Kidney (tissue), 14 donors: ENCODE results near the gene SNAP29. TPM values are rescaled to one million over a fixed set of nuclear protein-coding genes. Genes with fewer than 3 reads are reported as not detected.

Experiments
- DNase-seq, 5 donors: peaks; one replicate each; pipeline ENCODE4 v3.0.0-alpha.2; 2013 to 2020
- FAIRE-seq: peaks from 2 replicates; lab custom pipeline; 2012; peaks lifted over from hg19 to GRCh38; lab: Jason Lieb, UNC
- H3K27ac ChIP-seq, 2 donors: one replicate each; pipeline ENCODE4 v1.7.0; 2013; ENCODE audit warnings: low read depth in 2 of 2, low read length in 2 of 2, inconsistent platforms in 1 of 2
- H3K27me3 ChIP-seq: one replicate; pipeline ENCODE4 v1.7.1; 2013; ENCODE audit warnings: low read length, inconsistent platforms; ENCODE audit not compliant: control insufficient read depth, insufficient read depth
- H3K36me3 ChIP-seq, 3 donors: one replicate each; pipeline versions ENCODE4 v1.7.0 to v1.7.1; 2013; ENCODE audit warnings: low read length in 3 of 3, control low read depth in 1 of 3, inconsistent platforms in 1 of 3; ENCODE audit not compliant: insufficient read depth in 3 of 3, control insufficient read depth in 2 of 3
- H3K4me1 ChIP-seq, 3 donors: one replicate each; pipeline versions ENCODE4 v1.7.0 to v1.7.1; 2013; ENCODE audit warnings: low read length in 3 of 3, inconsistent platforms in 1 of 3, low read depth in 1 of 3; ENCODE audit not compliant: control insufficient read depth in 2 of 3, insufficient read depth in 2 of 3
- H3K4me3 ChIP-seq, 3 donors: one replicate each; pipeline versions ENCODE4 v1.7.0 to v1.8.1; 2013; ENCODE audit warnings: low read length in 3 of 3, control low read depth in 1 of 3, inconsistent platforms in 1 of 3
- H3K9ac ChIP-seq, 3 donors: one replicate each; pipeline versions ENCODE4 v1.7.0 to v1.7.1; 2013; ENCODE audit warnings: low read length in 3 of 3, control low read depth in 1 of 3, inconsistent platforms in 1 of 3
- H3K9me3 ChIP-seq, 3 donors: one replicate each; pipeline versions ENCODE4 v1.7.0 to v1.7.1; 2013; ENCODE audit warnings: low read length in 3 of 3, control low read depth in 1 of 3, inconsistent platforms in 1 of 3; ENCODE audit not compliant: control insufficient read depth in 2 of 3, insufficient read depth in 1 of 3
- intact Hi-C: fragments of 100-400 bp; cut with DNase I; formaldehyde crosslinking; loops from one replicate; pipeline ENCODE4 v1.11.1; 2022
- polyA plus RNA-seq: library from polyadenylated mRNA; stranded (reverse); fragments of 350-450 nt; fragmentation: Illumina TruSeq; extraction: RNeasy Lipid Tissue Mini Kit (QIAGEN cat#74804); gene quantifications from one replicate; pipeline ENCODE4 v1.2.3, GENCODE V29; 2014; ENCODE audit warnings: low read depth, low replicate concordance; ENCODE audit not compliant: insufficient read depth
- total RNA-seq: library from RNA; stranded (reverse); fragmentation: NEBNext Ultra II Directional; extraction: Animal tissue kit (Norgen Biotek cat#: 25700); gene quantifications from one replicate; pipeline ENCODE4 v1.2.1, GENCODE V29; 2021
- TF ChIP-seq, protein P1 (sequence below): IDR thresholded peaks from 3 replicates; pipeline ENCODE4 v1.5.1; 2012; ENCODE audit warnings: mild to moderate bottlenecking, moderate library complexity, borderline replicate concordance; ENCODE audit not compliant: insufficient read depth; ENCODE audit errors: extremely low read depth
- donor health status: control.
- donor health status: control.
- donor health status: control.
- donor health status: control.
- donor health status: control.
- donor health status: DM: yes; HTN: yes; CAD: no.
- donor health status: Normal renal cell carcinoma (clear cell type).

Gene SNAP29
- total and polyA plus RNA-seq, 2 donors from 2014 or later, result 25.4 to 26.8 TPM

- Histone ChIP-seq H3K27me3 (no peaks in the 10 kb centered on the region), H3K9ac (peak overlapping the region in 1 of 3 donors; percentile 85), H3K36me3 (no peaks in the 10 kb centered on the region), H3K9me3 (no peaks in the 10 kb centered on the region), H3K27ac (peak overlapping the region in 1 of 2 donors; percentile 36), H3K4me3 (peak overlapping the region in 2 of 3 donors; percentile 74 to 81), H3K4me1 (peaks cover 0 to 19% (median 12%) of the 10 kb centered on the region in 3 donors)
- DNase-seq (no peak), FAIRE-seq (no peak)
- intact Hi-C loops, result no loop called here
- TF ChIP-seq, protein P1, sequence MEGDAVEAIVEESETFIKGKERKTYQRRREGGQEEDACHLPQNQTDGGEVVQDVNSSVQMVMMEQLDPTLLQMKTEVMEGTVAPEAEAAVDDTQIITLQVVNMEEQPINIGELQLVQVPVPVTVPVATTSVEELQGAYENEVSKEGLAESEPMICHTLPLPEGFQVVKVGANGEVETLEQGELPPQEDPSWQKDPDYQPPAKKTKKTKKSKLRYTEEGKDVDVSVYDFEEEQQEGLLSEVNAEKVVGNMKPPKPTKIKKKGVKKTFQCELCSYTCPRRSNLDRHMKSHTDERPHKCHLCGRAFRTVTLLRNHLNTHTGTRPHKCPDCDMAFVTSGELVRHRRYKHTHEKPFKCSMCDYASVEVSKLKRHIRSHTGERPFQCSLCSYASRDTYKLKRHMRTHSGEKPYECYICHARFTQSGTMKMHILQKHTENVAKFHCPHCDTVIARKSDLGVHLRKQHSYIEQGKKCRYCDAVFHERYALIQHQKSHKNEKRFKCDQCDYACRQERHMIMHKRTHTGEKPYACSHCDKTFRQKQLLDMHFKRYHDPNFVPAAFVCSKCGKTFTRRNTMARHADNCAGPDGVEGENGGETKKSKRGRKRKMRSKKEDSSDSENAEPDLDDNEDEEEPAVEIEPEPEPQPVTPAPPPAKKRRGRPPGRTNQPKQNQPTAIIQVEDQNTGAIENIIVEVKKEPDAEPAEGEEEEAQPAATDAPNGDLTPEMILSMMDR, result no peak
These were observed 1.6 kb upstream of the SNAP29 start for GRCh38 chr22:20857247-20857643.

- H3K9me3 ChIP-seq, result no peaks in the 10 kb centered on the region
- DNase-seq (peak; percentile 94 to 97 (median 96)), FAIRE-seq (no peak)
- peak overlapping the region; percentile 45 to 85 (median 64) for H3K9ac ChIP-seq
- peak overlapping the region; percentile 74 to 84 (median 81) for H3K4me3 ChIP-seq
- H3K4me1 ChIP-seq, result peaks cover 0 to 19% (median 12%) of the 10 kb centered on the region in 3 donors
- H3K27me3 ChIP-seq, result no peaks in the 10 kb centered on the region
- intact Hi-C loops, result no loop called here
- TF ChIP-seq, protein P1, result no peak
- no peaks in the 10 kb centered on the region for H3K36me3 ChIP-seq
- peak overlapping the region; percentile 84 to 86 for H3K27ac ChIP-seq
These were observed 781 bp upstream of the SNAP29 start for GRCh38 chr22:20857838-20858614.

- DNase-seq (peak in 1 of 5 donors; percentile 12), FAIRE-seq (no peak)
- H3K27ac ChIP-seq, result no peak overlapping the region
These were observed 808 bp downstream of the SNAP29 start for GRCh38 chr22:20859615-20860014.

More at GRCh38 chr22:20859615-20860014, 808 bp downstream of the SNAP29 start:
- intact Hi-C loops, result no loop called here
- peak overlapping the region; percentile 65 to 88 (median 68) for H3K4me3 ChIP-seq
- H3K36me3 ChIP-seq, result no peaks in the 10 kb centered on the region
- peak overlapping the region in 2 of 3 donors; percentile 2 to 82 for H3K9ac ChIP-seq
- H3K9me3 ChIP-seq, result no peaks in the 10 kb centered on the region
- no peaks in the 10 kb centered on the region for H3K27me3 ChIP-seq
- TF ChIP-seq, protein P1, result no peak
- peaks cover 0 to 19% (median 12%) of the 10 kb centered on the region in 3 donors for H3K4me1 ChIP-seq
